Measurements from ENCODE around the gene SS18.

The SS18 gene

GRCh38 chr18:25990473-25990872, 99.9 kb downstream of the SS18 start:
- no peak overlapping the region for H3K4me3 ChIP-seq (ENCODE audit: low read depth, low read length)
- TF ChIP-seq, protein P1, sequence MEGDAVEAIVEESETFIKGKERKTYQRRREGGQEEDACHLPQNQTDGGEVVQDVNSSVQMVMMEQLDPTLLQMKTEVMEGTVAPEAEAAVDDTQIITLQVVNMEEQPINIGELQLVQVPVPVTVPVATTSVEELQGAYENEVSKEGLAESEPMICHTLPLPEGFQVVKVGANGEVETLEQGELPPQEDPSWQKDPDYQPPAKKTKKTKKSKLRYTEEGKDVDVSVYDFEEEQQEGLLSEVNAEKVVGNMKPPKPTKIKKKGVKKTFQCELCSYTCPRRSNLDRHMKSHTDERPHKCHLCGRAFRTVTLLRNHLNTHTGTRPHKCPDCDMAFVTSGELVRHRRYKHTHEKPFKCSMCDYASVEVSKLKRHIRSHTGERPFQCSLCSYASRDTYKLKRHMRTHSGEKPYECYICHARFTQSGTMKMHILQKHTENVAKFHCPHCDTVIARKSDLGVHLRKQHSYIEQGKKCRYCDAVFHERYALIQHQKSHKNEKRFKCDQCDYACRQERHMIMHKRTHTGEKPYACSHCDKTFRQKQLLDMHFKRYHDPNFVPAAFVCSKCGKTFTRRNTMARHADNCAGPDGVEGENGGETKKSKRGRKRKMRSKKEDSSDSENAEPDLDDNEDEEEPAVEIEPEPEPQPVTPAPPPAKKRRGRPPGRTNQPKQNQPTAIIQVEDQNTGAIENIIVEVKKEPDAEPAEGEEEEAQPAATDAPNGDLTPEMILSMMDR (conservative IDR thresholded peaks at IDR 0.05; ENCODE audit: low read depth, low read length): no peak
- DNase-seq (ENCODE audit: low read depth): no peak

DNA sequence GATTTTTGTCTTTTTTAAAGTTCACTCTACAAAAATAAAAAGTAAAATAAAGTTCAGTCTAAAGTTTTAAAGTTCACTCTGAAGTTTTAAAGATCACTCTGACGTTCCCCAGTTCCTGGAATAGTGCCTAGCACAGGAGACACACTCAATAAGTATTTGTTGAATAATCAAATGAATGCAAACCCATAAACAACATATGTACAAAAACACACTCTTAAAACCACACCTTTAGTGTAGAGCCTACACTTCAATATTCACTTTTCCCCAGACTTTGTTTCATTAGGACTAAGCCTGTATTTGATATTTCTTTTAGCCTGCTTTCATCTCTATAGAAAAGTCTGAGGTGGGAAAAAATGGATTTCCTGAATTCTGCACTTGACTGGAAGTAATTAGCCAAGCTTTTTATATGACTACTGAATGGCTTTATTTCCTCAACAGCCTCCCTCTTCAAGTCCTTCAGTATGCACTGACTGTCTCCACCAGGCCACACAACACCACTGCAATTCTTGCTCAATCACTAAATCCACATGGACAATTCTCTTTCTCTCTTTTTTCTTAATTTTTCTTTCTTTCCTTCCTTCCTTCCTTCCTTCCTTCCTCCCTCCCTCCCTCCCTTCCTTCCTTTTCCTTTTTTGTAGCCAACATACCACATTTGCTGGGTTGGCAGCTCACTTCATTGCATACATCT, 104.6 kb downstream of the SS18 start:
- no peak overlapping the region for H3K4me3 ChIP-seq (ENCODE audit: low read depth, low read length)
- no peak for DNase-seq (ENCODE audit: low read depth)
- TF ChIP-seq, protein P1 (conservative IDR thresholded peaks at IDR 0.05; ENCODE audit: low read depth, low read length): no peak

DNA sequence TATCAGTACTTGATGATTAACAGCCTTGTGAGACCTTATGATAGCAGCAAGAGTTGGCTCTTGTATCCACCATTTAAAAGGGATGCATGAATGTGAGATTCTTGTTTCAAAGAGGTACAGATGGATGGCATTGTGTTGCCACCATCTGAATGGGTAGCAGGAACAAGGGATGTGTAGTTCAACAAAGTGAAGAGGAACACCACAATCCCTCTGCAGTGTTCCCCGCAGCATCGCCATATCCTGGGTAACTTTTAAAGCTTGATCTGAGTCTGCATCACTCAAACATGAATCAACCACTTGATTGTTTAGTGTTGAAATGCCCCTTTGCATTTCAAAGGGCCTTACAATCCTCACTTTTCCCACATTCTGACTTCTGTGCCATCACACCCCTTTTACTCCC, 106.7 kb downstream of the SS18 start:
- TF ChIP-seq, protein P1 (conservative IDR thresholded peaks at IDR 0.05; ENCODE audit: low read depth, low read length): no peak
- DNase-seq (ENCODE audit: low read depth): no peak

DNA sequence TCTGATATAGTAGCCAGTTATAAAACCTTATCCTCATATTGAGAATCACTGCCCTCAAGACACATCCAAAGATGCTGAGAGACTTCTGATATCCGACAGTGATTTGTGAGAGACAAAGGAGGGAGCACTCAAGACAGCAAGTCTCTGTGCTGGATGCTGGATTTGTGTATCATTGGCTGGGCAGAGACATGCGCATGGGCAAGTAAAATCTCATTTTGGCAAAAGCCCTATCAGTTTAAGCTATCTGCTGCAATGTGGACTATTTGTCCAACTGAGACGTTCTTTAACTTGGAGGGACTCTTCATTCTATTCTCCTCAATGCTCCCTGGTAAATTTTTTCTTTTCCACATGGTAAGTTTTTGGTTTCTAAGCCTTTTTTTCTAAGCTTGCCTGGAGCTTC, 107.5 kb downstream of the SS18 start:
- DNase-seq (ENCODE audit: low read depth): no peak
- TF ChIP-seq, protein P1 (conservative IDR thresholded peaks at IDR 0.05; ENCODE audit: low read depth, low read length): no peak
- no peak overlapping the region for H3K4me3 ChIP-seq (ENCODE audit: low read depth, low read length)

More for the DNA sequence above, 106.7 kb downstream of the SS18 start:
- H3K4me3 ChIP-seq (ENCODE audit: low read depth, low read length): no peak overlapping the region

- no peak overlapping the region for H3K4me3 ChIP-seq (ENCODE audit: low read depth, low read length)
- DNase-seq (ENCODE audit: low read depth): no peak
- TF ChIP-seq, protein P1 (conservative IDR thresholded peaks at IDR 0.05; ENCODE audit: low read depth, low read length): no peak
These were observed 108.3 kb downstream of the SS18 start for GRCh38 chr18:25982153-25982552.

GRCh38 chr18:25979369-25980040, 110.9 kb downstream of the SS18 start:
- TF ChIP-seq, protein P1 (conservative IDR thresholded peaks at IDR 0.05; ENCODE audit: low read depth, low read length): no peak
- DNase-seq (ENCODE audit: low read depth): no peak

DNA sequence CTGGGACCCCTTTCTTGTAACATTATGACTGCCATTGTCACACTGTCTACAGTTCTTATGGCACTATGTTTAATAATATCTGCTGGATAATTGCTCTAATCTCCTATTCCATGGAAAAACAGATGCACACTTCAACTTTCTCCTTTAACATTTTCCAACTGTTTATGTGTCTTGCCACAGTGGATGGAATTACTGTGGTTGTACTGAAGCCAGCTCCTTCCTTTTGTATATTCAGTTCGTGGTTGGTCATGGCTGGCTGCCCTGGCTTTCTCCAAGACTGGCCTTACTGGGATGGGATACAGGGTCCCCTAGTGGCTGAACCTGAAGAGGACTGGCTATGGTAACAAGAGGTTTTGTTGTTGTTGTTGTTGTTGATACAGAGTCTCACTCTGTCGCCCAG, 113.9 kb downstream of the SS18 start:
- DNase-seq (ENCODE audit: low read depth): peak; percentile 1
- H3K4me3 ChIP-seq (ENCODE audit: low read depth, low read length): no peak overlapping the region
- TF ChIP-seq, protein P1 (conservative IDR thresholded peaks at IDR 0.05; ENCODE audit: low read depth, low read length): no peak

More at GRCh38 chr18:25979369-25980040, 110.9 kb downstream of the SS18 start:
- H3K4me3 ChIP-seq (ENCODE audit: low read depth, low read length): no peak overlapping the region

All from choroid plexus epithelial cell (primary cell).